Right lobe of liver (tissue), 4 donors: ENCODE results near the gene NDUFS2.
A peak's percentile ranks its signal among the peaks of the same experiment; 100 is the strongest.

Experiments
- CTCF ChIP-seq, 4 donors: fragments of 200-600 bp in 3 of 4; fragments of 450-650 bp in 1 of 4; IDR thresholded peaks; one replicate each; pipeline versions ENCODE4 v1.5.1 to v1.8.0; 2016 to 2022; ENCODE audit warnings: antibody characterized with exemption in 4 of 4, mild to moderate bottlenecking in 2 of 4
- POLR2A ChIP-seq: fragments of 450-650 bp; IDR thresholded peaks from one replicate; pipeline ENCODE4 v1.6.1; 2017; ENCODE audit warnings: antibody characterized with exemption, mild to moderate bottlenecking
- donor health status: DM: no; HTN: no; CAD: no.
- donor health status: DM: no; HTN: no; CAD: no.
- donor health status: DM: no; HTN: yes; CAD: no.

- no peak for TF ChIP-seq CTCF (IDR thresholded peaks at IDR 0.05)
- peak; percentile 89 for TF ChIP-seq POLR2A
These were observed at the start of gene NDUFS2 for GRCh38 chr1:161201836-161202712.
